Endothelial cell of umbilical vein (primary cell): Measurements from ENCODE around the gene ADCY7. TPM values are rescaled to one million over a fixed set of nuclear protein-coding genes. Genes with fewer than 3 reads are reported as not detected.

Experiments
- BruUV-seq: library from RNA; stranded (reverse); fragments of 400-500 nt; replicated peaks from 2 replicates; lab custom pipeline; 2021; lab: Mats Ljungman, UMichigan
- CTCF ChIA-PET: fragments of 300-600, 350-600 bp; sonication (Branson Sonifier 250); formaldehyde crosslinking; loops from one replicate; lab custom pipeline; 2021; ENCODE audit warnings: antibody characterized with exemption, inconsistent platforms; lab: Charles Lee
- POLR2A ChIA-PET: fragments of 300-600, 350-600 bp; sonication (Branson Sonifier 250); formaldehyde crosslinking; loops from one replicate; lab custom pipeline; 2021; ENCODE audit warnings: antibody characterized with exemption, inconsistent platforms; lab: Charles Lee
- DNase-seq: peaks from one replicate; pipeline ENCODE4 v3.0.0-alpha.2; 2011; ENCODE audit warnings: low read depth, low spot score
- FAIRE-seq: peaks from 2 replicates; lab custom pipeline; 2011; peaks lifted over from hg19 to GRCh38; lab: Jason Lieb, UNC
- H2AFZ ChIP-seq: 2 replicates; pipeline ENCODE4 v1.6.0; 2012; ENCODE audit warnings: low read depth, low read length, control low read depth, inconsistent platforms
- H3K27ac ChIP-seq: 2 replicates; pipeline ENCODE4 v1.5.1; 2011; ENCODE audit warnings: low read depth, mild to moderate bottlenecking, control low read depth, low read length, moderate library complexity; ENCODE audit not compliant: insufficient read depth
- H3K27me3 ChIP-seq, 2 experiments: 2 replicates each; pipeline versions ENCODE4 v1.6.0 to v1.6.1; 2011; ENCODE audit warnings: low read length in 2 of 2, mixed read lengths in 1 of 2; ENCODE audit not compliant: control insufficient read depth in 2 of 2, insufficient read depth in 2 of 2
- H3K36me3 ChIP-seq, 2 experiments: 2 replicates in 1 of 2; 3 replicates in 1 of 2; pipeline ENCODE4 v1.5.1; 2011; ENCODE audit warnings: low read length in 2 of 2, mild to moderate bottlenecking in 1 of 2, moderate library complexity in 1 of 2; ENCODE audit not compliant: control insufficient read depth in 2 of 2, insufficient read depth in 2 of 2; ENCODE audit errors: extremely low read depth in 1 of 2
- H3K4me1 ChIP-seq: 3 replicates; pipeline ENCODE4 v1.5.1; 2011; ENCODE audit warnings: mild to moderate bottlenecking, low read length; ENCODE audit not compliant: control insufficient read depth, insufficient read depth; ENCODE audit errors: extremely low read depth
- H3K4me2 ChIP-seq: 2 replicates; pipeline ENCODE4 v1.6.1; 2011; ENCODE audit warnings: low read length, control low read depth, mixed read lengths; ENCODE audit not compliant: insufficient read depth
- H3K4me3 ChIP-seq, 3 experiments: fragments of 200-600 bp in 1 of 3; sonication (generic), shearing (Covaris generic) in 1 of 3; replicated peaks in 1 of 3; 2 replicates each; pipeline ENCODE4 v1.5.1; 2011 to 2016; ENCODE audit warnings: control low read depth in 3 of 3, low read length in 3 of 3, mild to moderate bottlenecking in 2 of 3, inconsistent platforms in 1 of 3, low read depth in 1 of 3, moderate library complexity in 1 of 3; ENCODE audit not compliant: insufficient read depth in 1 of 3
- H3K79me2 ChIP-seq: 2 replicates; pipeline ENCODE4 v1.6.0; 2012; ENCODE audit warnings: low read length, inconsistent platforms; ENCODE audit not compliant: control insufficient read depth, insufficient read depth
- H3K9ac ChIP-seq: replicated peaks from 2 replicates; pipeline ENCODE3; 2011; ENCODE audit warnings: low read length, control low read depth; ENCODE audit not compliant: insufficient read depth; ENCODE audit errors: extremely low read depth
- H3K9me1 ChIP-seq: replicated peaks from 3 replicates; pipeline ENCODE4 v1.6.0; 2011; ENCODE audit warnings: mild to moderate bottlenecking, low read length; ENCODE audit not compliant: control insufficient read depth, insufficient read depth; ENCODE audit errors: extremely low read depth
- H3K9me3 ChIP-seq: replicated peaks from 2 replicates; pipeline ENCODE4 v1.5.1; 2012; ENCODE audit warnings: low read length, inconsistent platforms; ENCODE audit not compliant: control insufficient read depth, insufficient read depth
- H4K20me1 ChIP-seq: replicated peaks from 2 replicates; pipeline ENCODE3; 2011; ENCODE audit warnings: mild to moderate bottlenecking, low read length; ENCODE audit not compliant: control insufficient read depth, insufficient read depth; ENCODE audit errors: extremely low read depth
- CTCF ChIP-seq, 2 donors: IDR thresholded peaks; 1 replicate in 1 of 2; 2 replicates in 1 of 2; pipeline ENCODE4 v1.5.1; 2011; ENCODE audit warnings: low read length in 2 of 2, mild to moderate bottlenecking in 2 of 2, moderate library complexity in 2 of 2, control low read depth in 1 of 2, inconsistent platforms in 1 of 2, low read depth in 1 of 2; ENCODE audit not compliant: insufficient read depth in 1 of 2; ENCODE audit errors: extremely low read depth in 1 of 2
- EZH2 ChIP-seq: IDR thresholded peaks from 2 replicates; pipeline ENCODE4 v1.6.1; 2012; ENCODE audit warnings: borderline replicate concordance, low read depth, mild to moderate bottlenecking, moderate library complexity, low read length, inconsistent platforms; ENCODE audit not compliant: severe bottlenecking
- FOS ChIP-seq: IDR thresholded peaks from 2 replicates; pipeline ENCODE4 v1.6.1; 2011; ENCODE audit warnings: mild to moderate bottlenecking, low read length, moderate library complexity, borderline replicate concordance; ENCODE audit not compliant: insufficient read depth
- GATA2 ChIP-seq: IDR thresholded peaks from 2 replicates; pipeline ENCODE4 v1.7.0; 2011; ENCODE audit warnings: low read depth, mild to moderate bottlenecking, moderate library complexity, mixed read lengths, low read length; ENCODE audit not compliant: insufficient read length, insufficient read depth
- JUN ChIP-seq: IDR thresholded peaks from 2 replicates; pipeline ENCODE4 v1.6.1; 2011; ENCODE audit warnings: borderline replicate concordance, low read depth; ENCODE audit not compliant: insufficient read length, insufficient read depth
- MAX ChIP-seq: IDR thresholded peaks from 2 replicates; pipeline ENCODE4 v1.6.1; 2011; ENCODE audit not compliant: insufficient read depth, insufficient read length
- MYC ChIP-seq: IDR thresholded peaks from one replicate; pipeline ENCODE4 v1.6.1; 2011; ENCODE audit warnings: mild to moderate bottlenecking, low read depth, low read length
- POLR2A ChIP-seq: IDR thresholded peaks from 2 replicates; pipeline ENCODE4 v1.6.1; 2012; ENCODE audit warnings: low read depth, mild to moderate bottlenecking, control low read depth, low read length
- POLR2AphosphoS5 ChIP-seq: IDR thresholded peaks from 2 replicates; pipeline ENCODE4 v1.6.1; 2012; ENCODE audit warnings: low read depth, mild to moderate bottlenecking, control low read depth, low read length, moderate library complexity; ENCODE audit not compliant: insufficient read depth
- dilution Hi-C: fragments of 300-500 bp; cut with MboI; formaldehyde crosslinking; loops from one replicate; pipeline ENCODE4 v1.15.0; 2019; ENCODE audit warnings: low sequenced_read_pairs; ENCODE audit not compliant: extremely low pct_ligation_motif_present
- intact Hi-C: fragments of 100-400 bp; cut with micrococcal nuclease; formaldehyde crosslinking; loops from one replicate; pipeline ENCODE4 v1.10.0; 2022
- polyA plus RNA-seq, 4 experiments: library from polyadenylated mRNA; depleted of rRNA in 3 of 4; stranded (reverse) in 3 of 4; unstranded in 1 of 4; fragments of >200 nt; gene quantifications; 2 replicates each; pipeline versions ENCODE4 v1.2.1 to v1.2.3, GENCODE V29; 2011 to 2012; ENCODE audit warnings: missing spikeins in 1 of 4
- total RNA-seq: library from RNA; stranded (reverse); gene quantifications from 2 replicates; pipeline ENCODE4 v1.2.3, GENCODE V29; 2021

Gene ADCY7
- total and polyA plus RNA-seq, 2 donors (not counting 3 experiments of a cell fraction or from before 2014, with no cell fraction given): 3.5 to 9.3 TPM

- no peaks in the 10 kb centered on the region for H3K36me3 ChIP-seq
- intact Hi-C loops (no loop called here), dilution Hi-C loops (no loop called here)
- H3K9me1 ChIP-seq: no peaks in the 10 kb centered on the region
- H3K27ac ChIP-seq: no peak overlapping the region
- POLR2A ChIA-PET: no interaction called here
- H3K4me2 ChIP-seq: no peak overlapping the region
- no peaks in the 10 kb centered on the region for H3K9me3 ChIP-seq
- H3K27me3 ChIP-seq: no peaks in the 10 kb centered on the region
- DNase-seq: no peak
- BruUV-seq: no TSS peak
- no peaks in the 10 kb centered on the region for H3K4me1 ChIP-seq
- H3K9ac ChIP-seq: no peak overlapping the region
- no peaks in the 10 kb centered on the region for H3K79me2 ChIP-seq
- no peak for FAIRE-seq
- H4K20me1 ChIP-seq: no peaks in the 10 kb centered on the region
- no peak overlapping the region for H3K4me3 ChIP-seq
- CTCF ChIA-PET: interaction anchor here (1.8 kb wide), 1 partner anchor 510 kb away, joined by 7 read pairs; no protein-coding TSS in a partner anchor
- no peak for TF ChIP-seq EZH2
- no peak for TF ChIP-seq FOS
- no peak for TF ChIP-seq CTCF (IDR thresholded peaks at IDR 0.05; ENCODE audit: extremely low read depth in 1 of 2, insufficient read depth in 1 of 2, low read depth in 1 of 2, low read length in 2 of 2)
- no peak for TF ChIP-seq MYC
- TF ChIP-seq GATA2: no peak
- TF ChIP-seq MAX: no peak
- TF ChIP-seq POLR2A: no peak
- TF ChIP-seq POLR2AphosphoS5: no peak
- TF ChIP-seq JUN: no peak
- H2AFZ ChIP-seq: no peak overlapping the region
These were observed 30.5 kb downstream of the ADCY7 start for GRCh38 chr16:50296807-50297206.
